Stimulated activated CD8-positive, alpha-beta memory T cell treated with anti-CD3 and anti-CD28 coated beads, Interleukin-12 subunit alpha, Interleukin-12 subunit beta, amount 100 ng/mL, for 24 hours (primary cell): ENCODE data around the gene RNF32.

Experiments
- DNase-seq: peaks from one replicate; pipeline ENCODE4 v3.0.0-alpha.2; 2020; ENCODE audit errors: extremely low read depth

Gene RNF32

GRCh38 chr7:156640257-156640948 lies at the start of gene RNF32:
Gene RNF32 (plus strand): TSS chr7:156640774. CDS start chr7:156643878, 3,104 bp downstream.
- peak; percentile 98 for DNase-seq

- DNase-seq = no peak
Measured at GRCh38 chr7:156592155-156592884, 48.3 kb upstream of the RNF32 start.

GRCh38 chr7:156594283-156595080 lies 46.1 kb upstream of the RNF32 start:
- DNase-seq = no peak

- DNase-seq = no peak
Measured at GRCh38 chr7:156600496-156600895, 40.1 kb upstream of the RNF32 start.

GRCh38 chr7:156602283-156602682 lies 38.3 kb upstream of the RNF32 start:
- DNase-seq = no peak

GRCh38 chr7:156603011-156603410 lies 37.6 kb upstream of the RNF32 start:
- DNase-seq = no peak

- DNase-seq = no peak
Measured at GRCh38 chr7:156603629-156604028, 36.9 kb upstream of the RNF32 start.

- DNase-seq = no peak
Measured at GRCh38 chr7:156604311-156604710, 36.3 kb upstream of the RNF32 start.

GRCh38 chr7:156604836-156605695 lies 35.5 kb upstream of the RNF32 start:
- DNase-seq = no peak

- DNase-seq = no peak
Measured at GRCh38 chr7:156606135-156606534, 34.4 kb upstream of the RNF32 start.

- DNase-seq = no peak
Measured at GRCh38 chr7:156606691-156607331, 33.8 kb upstream of the RNF32 start.

- DNase-seq = no peak
Measured at GRCh38 chr7:156607332-156608172, 33.0 kb upstream of the RNF32 start.

GRCh38 chr7:156608173-156608478 lies 32.4 kb upstream of the RNF32 start:
- no peak for DNase-seq

GRCh38 chr7:156609010-156609877 lies 31.3 kb upstream of the RNF32 start:
- DNase-seq = no peak

- no peak for DNase-seq
Measured at GRCh38 chr7:156610130-156610529, 30.4 kb upstream of the RNF32 start.

GRCh38 chr7:156610601-156611000 lies 30.0 kb upstream of the RNF32 start:
- DNase-seq = no peak

GRCh38 chr7:156611014-156612010 lies 29.3 kb upstream of the RNF32 start:
- DNase-seq = no peak

- peak; percentile 44 for DNase-seq
Measured at GRCh38 chr7:156612930-156613329, 27.6 kb upstream of the RNF32 start.
